Measurements from ENCODE around the gene CADPS2.

- no peak for TF ChIP-seq CTCF (IDR thresholded peaks at IDR 0.05)
- no peak for TF ChIP-seq POLR2A (IDR thresholded peaks at IDR 0.05)
Observed at GRCh38 chr7:122770686-122771335, 115.4 kb downstream of the CADPS2 start.
